H1 (cell line): ENCODE results near the gene BCAS3. TPM values are rescaled to one million over a fixed set of nuclear protein-coding genes. Genes with fewer than 3 reads are reported as not detected.

Experiments
- CTCF ChIA-PET: fragments of 300-600 bp; sonication (Branson Sonifier 250); formaldehyde crosslinking; loops from one replicate; lab custom pipeline; 2021; ENCODE audit not compliant: partially characterized antibody; lab: Charles Lee
- POLR2A ChIA-PET: fragments of 300-600 bp; sonication (Branson Sonifier 250); formaldehyde crosslinking; loops from one replicate; lab custom pipeline; 2021; ENCODE audit warnings: inconsistent platforms; ENCODE audit not compliant: partially characterized antibody; lab: Charles Lee
- DNase-seq, 2 experiments: peaks; one replicate each; pipeline versions ENCODE4 v3.0.0 to v3.0.0-alpha.2; 2010 to 2022; ENCODE audit warnings: low spot score in 2 of 2, low read depth in 1 of 2, mixed read lengths in 1 of 2
- FAIRE-seq: peaks from 2 replicates; lab custom pipeline; 2011; peaks lifted over from hg19 to GRCh38; lab: Jason Lieb, UNC
- H2AFZ ChIP-seq: 2 replicates; pipeline ENCODE4 v1.8.1; 2012; ENCODE audit warnings: low read length, inconsistent platforms
- H2AK5ac ChIP-seq: 2 replicates; pipeline ENCODE4 v1.6.1; 2013; ENCODE audit warnings: low read depth, low read length
- H2BK120ac ChIP-seq: replicated peaks from 2 replicates; pipeline ENCODE3; 2013; ENCODE audit warnings: low read depth, low read length, inconsistent platforms
- H2BK12ac ChIP-seq: 2 replicates; pipeline ENCODE4 v1.6.1; 2013; ENCODE audit warnings: low read depth, low read length
- H2BK15ac ChIP-seq: 2 replicates; pipeline ENCODE4 v1.6.1; 2013; ENCODE audit warnings: low read length
- H2BK20ac ChIP-seq: 2 replicates; pipeline ENCODE4 v1.6.1; 2013; ENCODE audit warnings: low read length
- H2BK5ac ChIP-seq: 2 replicates; pipeline ENCODE4 v1.6.1; 2013; ENCODE audit warnings: low read depth, low read length
- H3K14ac ChIP-seq: 2 replicates; pipeline ENCODE4 v1.6.1; 2013; ENCODE audit warnings: inconsistent platforms; ENCODE audit not compliant: insufficient read length
- H3K18ac ChIP-seq: 2 replicates; pipeline ENCODE4 v1.6.1; 2013; ENCODE audit warnings: low read length; ENCODE audit errors: extremely low read depth
- H3K23ac ChIP-seq: 2 replicates; pipeline ENCODE4 v1.6.1; 2013; ENCODE audit warnings: inconsistent platforms; ENCODE audit not compliant: insufficient read length
- H3K23me2 ChIP-seq: 2 replicates; pipeline ENCODE4 v1.6.1; 2013; ENCODE audit warnings: low read depth, low read length
- H3K27ac ChIP-seq: 2 replicates; pipeline ENCODE4 v1.6.1; 2011; ENCODE audit warnings: low read depth, low read length, inconsistent platforms
- H3K27me3 ChIP-seq, 4 experiments: replicated peaks in 1 of 4; 1 replicate in 1 of 4; 2 replicates in 3 of 4; pipeline versions ENCODE4 v1.6.1 to v1.8.1; 2011 to 2013; ENCODE audit warnings: low read length in 3 of 4, mild to moderate bottlenecking in 3 of 4, inconsistent platforms in 2 of 4, mixed read lengths in 2 of 4, moderate library complexity in 1 of 4; ENCODE audit not compliant: control insufficient read depth in 3 of 4, insufficient read depth in 3 of 4; ENCODE audit errors: extremely low read depth in 1 of 4
- H3K36me3 ChIP-seq, 4 experiments: 2 replicates each; pipeline versions ENCODE4 v1.6.1 to v1.8.1; 2011 to 2013; ENCODE audit warnings: mild to moderate bottlenecking in 4 of 4, low read length in 3 of 4, moderate library complexity in 2 of 4, control low read depth in 1 of 4, inconsistent platforms in 1 of 4; ENCODE audit not compliant: insufficient read depth in 4 of 4, control insufficient read depth in 2 of 4
- H3K4ac ChIP-seq: replicated peaks from 2 replicates; pipeline ENCODE3; 2013; ENCODE audit warnings: low read length, low read depth, mixed read lengths, inconsistent platforms; ENCODE audit not compliant: insufficient read length
- H3K4me1 ChIP-seq, 4 experiments: replicated peaks in 1 of 4; 1 replicate in 1 of 4; 2 replicates in 3 of 4; pipeline versions ENCODE4 v1.6.1 to v1.8.1; 2011 to 2013; ENCODE audit warnings: low read length in 3 of 4, inconsistent platforms in 2 of 4, mixed read lengths in 1 of 4; ENCODE audit not compliant: insufficient read depth in 4 of 4, control insufficient read depth in 3 of 4
- H3K4me2 ChIP-seq, 2 experiments: 2 replicates each; pipeline versions ENCODE4 v1.6.1 to v1.8.1; 2011 to 2013; ENCODE audit warnings: low read depth in 2 of 2, low read length in 2 of 2, control low read depth in 1 of 2, inconsistent platforms in 1 of 2, mild to moderate bottlenecking in 1 of 2; ENCODE audit not compliant: insufficient read depth in 1 of 2
- H3K4me3 ChIP-seq, 4 experiments: fragments of 200-600, 300-600 bp in 1 of 4; sonication (generic), shearing (Covaris generic), sonication (Bioruptor Twin) in 1 of 4; 2 replicates each; pipeline versions ENCODE4 v1.5.1 to v1.8.1; 2011 to 2016; ENCODE audit warnings: low read length in 4 of 4, low read depth in 3 of 4, control low read depth in 2 of 4, inconsistent platforms in 2 of 4, mild to moderate bottlenecking in 2 of 4, mixed read lengths in 1 of 4, moderate library complexity in 1 of 4; ENCODE audit not compliant: insufficient read depth in 2 of 4; ENCODE audit errors: extremely low read depth in 1 of 4
- H3K56ac ChIP-seq: replicated peaks from 2 replicates; pipeline ENCODE3; 2013; ENCODE audit warnings: low read depth, mild to moderate bottlenecking, mixed read lengths, low read length, inconsistent platforms; ENCODE audit not compliant: insufficient read length
- H3K79me1 ChIP-seq: 2 replicates; pipeline ENCODE4 v1.6.1; 2013; ENCODE audit warnings: low read depth, low read length, control low read depth
- H3K79me2 ChIP-seq, 2 experiments: 2 replicates each; pipeline versions ENCODE4 v1.6.1 to v1.8.1; 2012 to 2013; ENCODE audit warnings: low read length in 2 of 2, mild to moderate bottlenecking in 2 of 2, inconsistent platforms in 1 of 2; ENCODE audit not compliant: insufficient read depth in 2 of 2, control insufficient read depth in 1 of 2
- H3K9ac ChIP-seq, 4 experiments: replicated peaks in 1 of 4; 1 replicate in 1 of 4; 2 replicates in 3 of 4; pipeline versions ENCODE4 v1.6.1 to v1.8.1; 2011 to 2013; ENCODE audit warnings: low read depth in 3 of 4, low read length in 3 of 4, control low read depth in 2 of 4, mild to moderate bottlenecking in 2 of 4, moderate library complexity in 2 of 4, inconsistent platforms in 1 of 4; ENCODE audit errors: extremely low read depth in 1 of 4
- H3K9me3 ChIP-seq, 2 experiments: 2 replicates each; pipeline versions ENCODE4 v1.6.1 to v1.8.1; 2012 to 2013; ENCODE audit warnings: mild to moderate bottlenecking in 2 of 2, moderate library complexity in 2 of 2, control low read depth in 1 of 2, inconsistent platforms in 1 of 2, low read depth in 1 of 2, low read length in 1 of 2, mixed read lengths in 1 of 2; ENCODE audit not compliant: insufficient read depth in 2 of 2
- H4K20me1 ChIP-seq, 2 experiments: replicated peaks in 1 of 2; 2 replicates each; pipeline versions ENCODE3 to v1.8.1; 2011 to 2013; ENCODE audit warnings: inconsistent platforms in 2 of 2, low read length in 2 of 2, mild to moderate bottlenecking in 1 of 2; ENCODE audit not compliant: insufficient read depth in 2 of 2, control insufficient read depth in 1 of 2
- H4K5ac ChIP-seq: 2 replicates; pipeline ENCODE4 v1.6.1; 2013; ENCODE audit warnings: low read length, low read depth, mixed read lengths, inconsistent platforms; ENCODE audit not compliant: insufficient read length
- H4K8ac ChIP-seq: 2 replicates; pipeline ENCODE4 v1.8.0; 2013; ENCODE audit warnings: mild to moderate bottlenecking, moderate library complexity, low read length, inconsistent platforms; ENCODE audit not compliant: insufficient read depth; ENCODE audit errors: extremely low read depth
- H4K91ac ChIP-seq: replicated peaks from 2 replicates; pipeline ENCODE3; 2013; ENCODE audit warnings: low read length, mixed read lengths, inconsistent platforms; ENCODE audit not compliant: insufficient read length
- BACH1 ChIP-seq: IDR thresholded peaks from 2 replicates; pipeline ENCODE4 v1.6.1; 2012; ENCODE audit warnings: low read length, improper control_type of control experiment
- CEBPB ChIP-seq: IDR thresholded peaks from 2 replicates; pipeline ENCODE4 v1.6.1; 2012; ENCODE audit warnings: low read depth, low read length
- CHD2 ChIP-seq: IDR thresholded peaks from 2 replicates; pipeline ENCODE4 v1.6.1; 2012; ENCODE audit warnings: low read length, improper control_type of control experiment
- GABPA ChIP-seq: IDR thresholded peaks from 2 replicates; pipeline ENCODE4 v1.6.1; 2011; ENCODE audit warnings: mild to moderate bottlenecking, low read length, moderate library complexity, borderline replicate concordance; ENCODE audit not compliant: insufficient read depth
- GTF2F1 ChIP-seq: IDR thresholded peaks from 2 replicates; pipeline ENCODE4 v1.6.1; 2012; ENCODE audit warnings: low read depth, low read length, improper control_type of control experiment, borderline replicate concordance
- SIN3A ChIP-seq, 2 experiments: IDR thresholded peaks in 1 of 2; conservative IDR thresholded peaks in 1 of 2; 2 replicates each; pipeline ENCODE4 v1.6.1; 2011 to 2012; ENCODE audit warnings: low read length in 2 of 2, improper control_type of control experiment in 1 of 2, low read depth in 1 of 2, mild to moderate bottlenecking in 1 of 2
- TAF1 ChIP-seq: IDR thresholded peaks from 2 replicates; pipeline ENCODE4 v1.6.1; 2011; ENCODE audit warnings: mild to moderate bottlenecking, low read depth, low read length
- WGBS, 2 experiments: shearing (Covaris generic) in 1 of 2; methylation state at CpG; one replicate each; pipeline versions ENCODE4 v1.1.6 to v1.1.7; 2013 to 2015; ENCODE audit warnings: low lambda C conversion rate in 2 of 2, mixed read lengths in 2 of 2, inconsistent platforms in 1 of 2, low coverage in 1 of 2, missing lambda C conversion rate in 1 of 2; ENCODE audit not compliant: insufficient replicate concordance in 2 of 2, insufficient coverage in 1 of 2, insufficient read length in 1 of 2; ENCODE audit errors: extremely low coverage in 1 of 2, missing lambda C conversion rate in 1 of 2; 5-methylcytosine and 5-hydroxymethylcytosine counted together
- polyA plus RNA-seq, 7 experiments: library from polyadenylated mRNA; depleted of rRNA in 3 of 7; stranded (reverse) in 5 of 7; unstranded in 2 of 7; fragments of >200 nt in 5 of 7; fragments of 200-250 nt in 2 of 7; gene quantifications; 1 replicate in 5 of 7; 2 replicates in 1 of 7; 4 replicates in 1 of 7; pipeline versions ENCODE4 v1.2.1 to v1.2.3, GENCODE V29; 2011 to 2013; ENCODE audit warnings: missing spikeins in 2 of 7, mixed read lengths in 2 of 7
- total RNA-seq: library from RNA; stranded (reverse); fragmentation: NEBNext Ultra II Directional; extraction: Animal tissue kit (Norgen Biotek cat#: 25700); gene quantifications from 2 replicates; pipeline ENCODE4 v1.2.1, GENCODE V29; 2021

Gene BCAS3
- total and polyA plus RNA-seq, 2 of the 8 experiments (the other 6 are each of a cell fraction or from before 2014, with no cell fraction given): 9.9 to 13.3 TPM

DNA sequence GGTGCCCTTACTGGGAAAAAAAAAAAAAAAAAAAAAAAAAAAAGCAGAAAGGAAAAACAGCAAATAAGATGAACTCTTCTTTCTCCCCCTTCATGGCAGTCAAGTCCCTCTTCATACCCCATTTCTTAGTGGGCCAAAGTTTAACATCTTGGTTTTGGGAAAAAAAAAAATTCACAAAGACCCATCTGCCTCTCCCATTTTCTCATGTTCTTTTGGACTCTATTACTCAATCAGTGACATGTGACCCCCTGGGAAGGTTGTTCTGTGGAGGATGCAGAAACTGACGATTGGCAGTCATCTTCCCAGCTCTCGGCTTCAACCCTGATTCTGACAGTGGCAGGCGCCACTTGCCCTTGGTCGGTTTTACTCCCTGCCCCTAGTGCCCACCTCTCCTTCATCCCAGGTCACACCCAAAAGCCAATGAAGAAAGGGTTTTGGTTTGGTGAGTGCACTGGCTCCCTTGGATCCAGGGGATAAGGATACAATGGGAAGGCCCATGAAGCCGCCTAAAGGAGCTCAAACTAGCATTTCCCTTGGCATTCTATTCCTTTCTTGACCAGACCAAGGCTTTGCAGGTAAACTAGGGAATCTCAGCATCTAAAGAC is 661.3 kb downstream of the BCAS3 start:
- Histone ChIP-seq H2BK120ac (no peak overlapping the region), H4K5ac (no peak overlapping the region), H4K20me1 (no peaks in the 10 kb centered on the region), H3K9ac (no peak overlapping the region), H3K79me2 (no peaks in the 10 kb centered on the region), H3K27ac (no peak overlapping the region), H2AFZ (no peak overlapping the region), H3K4me1 (0 out of 7 replicates have a peak, but pooled peaks cover 0 to 2% (median 0%) of the 10 kb centered on the region in 4 experiments)
- CTCF ChIA-PET: interaction anchor here (0.6 to 1.3 kb wide), 5 partner anchors 20 to 618 kb away, joined by 3 to 4 read pairs (median 3); no protein-coding TSS in a partner anchor
- TF ChIP-seq GABPA (no peak), TAF1 (no peak), CEBPB (no peak), BACH1 (no peak), CHD2 (no peak), SIN3A (conservative IDR thresholded peaks at IDR 0.05 in 1 of 2, IDR thresholded peaks at IDR 0.05 in 1 of 2; ENCODE audit: low read depth in 1 of 2, low read length in 2 of 2) (no peak), GTF2F1 (no peak)
- TF ChIP-seq, all 59 proteins: peak for 0
- POLR2A ChIA-PET: no interaction called here
- Histone ChIP-seq H3K36me3 (no peaks in the 10 kb centered on the region), H2BK5ac (no peak overlapping the region), H3K14ac (no peak overlapping the region), H3K23me2 (no peaks in the 10 kb centered on the region), H4K91ac (no peak overlapping the region), H4K8ac (no peak overlapping the region), H2BK20ac (no peak overlapping the region), H2AK5ac (no peak overlapping the region), H3K4me3 (no peak overlapping the region), H3K79me1 (no peaks in the 10 kb centered on the region), H3K4me2 (no peak overlapping the region), H2BK12ac (no peak overlapping the region), H3K56ac (no peak overlapping the region), H3K9me3 (no peaks in the 10 kb centered on the region), H3K18ac (no peak overlapping the region), H3K27me3 (no peaks in the 10 kb centered on the region), H2BK15ac (no peak overlapping the region), H3K23ac (no peak overlapping the region), H3K4ac (no peak overlapping the region)
- no peak for FAIRE-seq
- no peak for DNase-seq
- WGBS, 2 experiments: 89% methylated on average over 5 of the region's 5 CpGs; no CpG with 5 or more reads in 1 of the 2 experiments
